Fibroblast of the conjunctiva (primary cell): Measurements from ENCODE around the gene MRPS22.
"Not testable (repeated sequence)": the region's sequence is repeated elsewhere in the genome, so short reads cannot be mapped to it uniquely, and the experiment has no call there.

Experiments used
- DNase-seq: peaks from one replicate; pipeline ENCODE4 v3.0.0-alpha.2; 2010; ENCODE audit warnings: low read depth

Gene MRPS22

GRCh38 chr3:139312416-139312815 lies 31.4 kb upstream of the MRPS22 start:
- no peak for DNase-seq

DNA sequence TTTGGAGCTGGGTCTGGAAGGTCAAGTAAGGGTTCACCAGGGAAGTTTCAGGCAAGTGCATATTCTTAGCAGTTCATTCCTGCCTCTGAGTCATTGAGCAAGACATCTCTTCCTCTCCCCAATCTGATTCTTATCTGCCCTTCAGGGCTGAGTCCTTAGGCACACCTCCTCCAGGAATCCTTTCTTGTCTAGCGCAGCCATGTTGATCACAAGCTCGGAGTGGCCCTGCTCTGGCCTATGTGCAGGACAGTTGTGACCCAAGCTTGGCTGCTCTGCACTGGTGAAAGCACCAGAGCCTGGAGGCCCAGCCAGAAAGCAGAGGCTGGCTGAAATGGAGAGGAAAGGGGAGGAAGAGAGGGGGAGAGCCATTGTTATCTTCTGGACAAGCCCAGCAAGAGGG lies 30.9 kb upstream of the MRPS22 start:
- no peak for DNase-seq

DNA sequence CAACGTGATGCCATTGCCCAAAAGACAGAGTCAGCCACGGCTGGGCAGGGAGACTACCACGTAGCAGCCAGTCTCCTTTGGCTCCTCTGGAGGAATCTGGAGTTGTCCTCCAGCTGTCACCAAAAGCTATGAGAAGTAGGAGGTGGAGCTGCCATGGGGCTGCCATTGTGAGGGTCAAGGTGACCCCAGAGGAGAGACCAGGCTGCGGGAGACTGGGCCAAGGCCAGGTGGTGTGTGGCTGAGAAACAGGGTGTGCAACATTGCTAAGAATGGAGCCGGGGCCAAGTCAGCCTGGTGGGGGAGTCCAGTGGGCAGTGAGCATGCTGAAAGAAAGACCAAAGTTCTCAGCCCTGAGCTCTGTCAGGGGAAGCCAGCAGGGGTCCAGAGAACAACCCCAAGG lies 29.9 kb upstream of the MRPS22 start:
- no peak for DNase-seq

DNA sequence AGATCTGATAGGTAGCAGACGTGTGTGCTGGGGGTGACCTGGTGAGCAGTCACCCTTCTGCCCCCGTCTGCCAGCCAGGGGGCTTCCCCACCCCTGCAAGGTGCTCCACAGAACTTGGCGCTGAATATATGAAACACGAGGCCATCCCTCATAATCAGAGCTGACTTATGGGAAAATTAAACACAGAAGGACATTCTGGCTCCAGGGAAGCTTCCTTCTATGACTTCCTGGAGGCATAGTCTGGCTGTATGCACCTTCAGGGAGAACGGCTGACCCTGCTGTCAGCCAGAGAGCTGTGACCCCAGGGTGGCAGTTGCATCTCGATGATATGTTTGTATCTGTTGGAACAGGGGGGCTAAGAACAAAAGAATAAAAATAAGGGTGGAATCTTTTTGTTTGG lies 26.6 kb upstream of the MRPS22 start:
- no peak for DNase-seq

DNA sequence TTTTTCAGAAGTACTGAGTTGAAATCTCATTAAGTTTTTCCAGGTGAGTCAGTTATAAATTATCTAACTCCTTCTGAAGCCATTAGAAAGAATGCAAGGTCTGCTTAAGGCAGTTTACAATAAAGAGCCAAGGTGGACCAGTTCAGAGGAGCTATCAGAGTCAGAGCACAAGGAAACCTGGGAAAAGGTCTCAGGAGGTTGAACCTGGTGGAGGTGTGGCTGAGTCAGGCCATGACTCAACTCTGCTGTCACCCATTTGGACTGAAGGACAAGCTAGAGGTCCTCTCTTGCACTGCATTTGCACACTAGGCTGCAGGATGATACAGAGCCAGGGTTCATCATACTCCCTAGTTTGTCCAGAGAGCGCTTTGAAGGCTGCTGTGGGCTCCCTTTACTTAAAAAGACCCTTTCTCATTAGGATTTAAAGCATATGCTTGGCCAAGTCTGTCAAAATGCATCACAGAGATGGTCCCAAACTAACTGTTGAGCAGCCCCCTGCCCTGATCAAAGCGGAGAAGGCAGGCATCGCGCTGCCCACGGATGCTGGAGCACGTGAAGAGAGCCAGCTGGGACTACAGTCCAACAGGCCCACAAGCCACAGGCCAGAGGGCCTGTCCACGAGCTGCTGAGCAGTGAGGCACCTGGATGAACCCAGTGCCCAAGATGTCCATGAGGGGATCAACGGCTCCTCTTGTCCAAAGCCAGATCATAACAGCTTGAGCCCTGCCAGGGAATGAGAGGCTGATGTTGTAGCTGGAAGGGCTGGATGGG lies 26.0 kb upstream of the MRPS22 start:
- no peak for DNase-seq

DNA sequence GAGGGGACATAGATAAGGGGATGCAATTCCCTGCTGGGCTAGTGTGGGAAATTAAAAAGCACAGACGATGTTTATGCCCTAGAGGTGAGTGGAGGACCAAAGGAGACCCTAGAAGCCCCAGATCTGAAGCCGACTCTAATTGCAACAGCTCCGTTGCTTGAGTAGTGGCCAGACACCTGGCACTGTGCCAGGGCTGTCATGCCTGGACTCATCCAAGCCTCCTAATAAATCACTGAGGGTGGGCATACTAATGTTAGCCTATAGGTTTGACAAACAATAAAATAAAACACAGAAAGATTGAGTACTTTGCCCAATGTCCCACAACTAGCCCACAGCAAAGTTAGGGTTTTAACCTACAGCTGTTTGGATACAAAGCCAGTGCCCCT lies 25.4 kb upstream of the MRPS22 start:
- DNase-seq: no peak

GRCh38 chr3:139318826-139319225 lies 25.0 kb upstream of the MRPS22 start:
- no peak for DNase-seq

- no peak for DNase-seq
These were observed 24.1 kb upstream of the MRPS22 start for GRCh38 chr3:139319428-139320402.

- DNase-seq: no peak
These were observed 23.1 kb upstream of the MRPS22 start for GRCh38 chr3:139320551-139321309.

- DNase-seq: no peak
These were observed 21.5 kb upstream of the MRPS22 start for GRCh38 chr3:139322346-139322745.

GRCh38 chr3:139323146-139323545 lies 20.7 kb upstream of the MRPS22 start:
- no peak for DNase-seq

DNA sequence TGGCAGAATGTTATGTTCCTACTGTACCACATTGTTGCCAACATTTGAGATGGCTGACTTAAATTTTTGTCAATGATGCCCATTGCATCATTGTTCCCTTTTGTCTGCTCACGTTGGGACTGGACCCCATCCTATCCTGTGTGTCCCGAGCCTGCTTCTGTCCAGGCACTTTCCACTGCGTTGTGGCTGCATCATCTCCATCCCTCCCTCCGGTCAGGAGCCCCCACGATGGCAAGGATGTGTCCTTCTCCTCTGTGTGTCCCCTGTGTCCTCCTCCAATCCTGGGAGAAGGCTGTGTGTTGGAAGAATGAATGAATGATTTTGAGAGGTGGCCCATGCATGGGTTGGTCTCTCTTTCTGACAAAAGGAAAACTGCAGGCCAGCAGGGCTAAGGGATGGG lies 19.4 kb upstream of the MRPS22 start:
- no peak for DNase-seq

GRCh38 chr3:139325551-139325950 lies 18.3 kb upstream of the MRPS22 start:
- DNase-seq: no peak

- DNase-seq: no peak
These were observed 17.7 kb upstream of the MRPS22 start for GRCh38 chr3:139326131-139326530.

- DNase-seq: no peak
These were observed 17.1 kb upstream of the MRPS22 start for GRCh38 chr3:139326707-139327106.

DNA sequence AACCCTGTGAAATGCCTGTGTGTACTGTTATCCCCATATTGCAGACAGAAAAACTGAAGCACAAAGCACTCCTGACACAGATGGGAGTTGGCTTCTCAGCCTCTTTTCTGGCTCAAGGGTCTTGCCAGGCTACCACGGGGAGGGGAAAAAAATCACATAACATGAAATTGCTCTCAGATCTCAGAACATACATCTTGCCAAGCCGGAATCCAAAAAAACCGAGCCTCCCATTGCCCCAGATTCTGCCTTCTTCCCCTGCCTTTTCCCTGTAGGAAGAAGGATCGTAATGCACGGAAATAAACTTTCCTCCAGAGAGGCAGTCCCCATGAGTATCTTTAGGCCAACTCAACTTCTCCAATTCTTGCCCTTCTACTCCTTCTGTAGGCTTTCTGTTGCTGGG lies 16.6 kb upstream of the MRPS22 start:
- DNase-seq: no peak

GRCh38 chr3:139327861-139328260 lies 16.0 kb upstream of the MRPS22 start:
- DNase-seq: no peak

GRCh38 chr3:139328356-139328755 lies 15.5 kb upstream of the MRPS22 start:
- DNase-seq: no peak

DNA sequence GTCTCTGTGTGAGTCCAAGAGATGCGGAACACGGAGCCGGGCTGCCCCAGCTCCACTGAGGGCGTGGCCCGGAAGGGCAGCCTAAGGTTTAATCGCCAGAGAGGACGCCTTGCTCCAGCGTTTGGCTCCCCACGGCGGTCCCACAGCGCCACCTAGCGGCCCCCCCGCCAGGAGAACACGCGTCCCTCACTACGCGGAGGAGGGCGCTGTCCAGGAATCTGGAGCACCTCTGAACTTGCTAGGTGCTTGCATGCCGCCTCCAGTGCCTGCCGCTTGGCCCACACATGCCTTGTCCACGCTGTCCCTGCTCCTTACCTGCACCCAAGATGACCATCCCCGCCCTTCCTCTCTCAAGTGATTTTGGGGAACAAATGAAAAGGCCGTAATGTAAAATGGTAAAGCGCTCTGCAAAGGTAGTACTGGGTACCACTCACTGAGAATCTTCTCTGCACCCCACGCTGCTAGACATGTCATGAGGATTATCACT lies 14.4 kb upstream of the MRPS22 start:
- DNase-seq: peak; percentile 70

- DNase-seq: no peak
These were observed 11.7 kb upstream of the MRPS22 start for GRCh38 chr3:139332092-139332491.

DNA sequence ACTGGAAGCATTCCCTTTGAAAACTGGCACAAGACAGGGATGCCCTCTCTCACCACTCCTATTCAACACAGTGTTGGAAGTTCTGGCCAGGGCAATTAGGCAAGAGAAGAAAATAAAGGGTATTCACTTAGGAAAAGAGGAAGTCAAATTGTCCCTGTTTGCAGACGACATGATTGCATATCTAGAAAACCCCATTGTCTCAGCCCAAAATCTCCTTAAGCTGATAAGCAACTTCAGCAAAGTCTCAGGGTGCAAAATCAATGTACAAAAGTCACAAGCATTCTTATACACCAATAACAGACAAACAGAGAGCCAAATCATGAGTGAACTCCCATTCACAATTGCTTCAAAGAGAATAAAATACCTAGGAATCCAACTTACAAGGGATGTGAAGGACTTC lies 9.1 kb upstream of the MRPS22 start:
- not testable (repeated sequence) for DNase-seq

DNA sequence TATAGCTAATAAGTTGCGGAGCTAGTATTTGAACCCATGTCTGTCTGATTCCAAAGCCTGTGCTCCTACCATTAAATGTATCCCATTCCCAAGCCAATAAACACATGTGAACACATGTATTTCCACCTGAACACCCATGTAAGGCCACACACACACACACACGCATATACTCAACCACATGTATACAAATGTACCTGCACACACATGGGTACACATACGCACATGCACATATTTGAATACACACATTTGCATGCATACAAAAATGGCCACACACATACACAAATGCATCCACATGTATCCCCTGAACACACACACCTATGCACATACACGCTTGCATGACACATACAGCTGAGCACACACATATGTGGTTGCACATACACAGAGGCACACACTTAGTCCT lies 5.4 kb upstream of the MRPS22 start:
- DNase-seq: no peak
